PC-9 (cell line): Measurements from ENCODE around the gene RAD21L1. TPM values are rescaled to one million over a fixed set of nuclear protein-coding genes. Genes with fewer than 3 reads are reported as not detected.

Experiments used
- BruUV-seq: library from RNA; stranded (reverse); fragments of 400-500 nt; replicated peaks from 2 replicates; lab custom pipeline; 2021; lab: Mats Ljungman, UMichigan
- CTCF ChIA-PET: fragments of 300-600 bp; sonication (Branson Sonifier 250); formaldehyde crosslinking; loops from one replicate; lab custom pipeline; 2022; ENCODE audit warnings: antibody characterized with exemption; lab: Charles Lee
- POLR2A ChIA-PET: fragments of 300-600 bp; sonication (Branson Sonifier 250); formaldehyde crosslinking; loops from one replicate; lab custom pipeline; 2022; ENCODE audit warnings: antibody characterized with exemption; ENCODE audit not compliant: unreplicated experiment; lab: Charles Lee
- DNase-seq, 2 experiments: peaks; one replicate each; pipeline versions ENCODE4 v3.0.0 to v3.0.0-alpha.2; 2015 to 2022; ENCODE audit warnings: mixed read lengths in 1 of 2
- H2AFZ ChIP-seq: fragments of 200-600 bp; sonication (generic); 2 replicates; pipeline ENCODE4 v1.8.1; 2017; ENCODE audit warnings: antibody characterized with exemption
- H3F3A ChIP-seq: fragments of 200-600 bp; sonication (generic); 2 replicates; pipeline ENCODE4 v1.8.1; 2017; ENCODE audit warnings: antibody characterized with exemption, mild to moderate bottlenecking, low read depth; ENCODE audit not compliant: insufficient read depth
- H3K27ac ChIP-seq: fragments of 200-600 bp; sonication (generic); 2 replicates; pipeline ENCODE4 v1.6.1; 2016; ENCODE audit warnings: mixed run types
- H3K27me3 ChIP-seq: fragments of 200-600 bp; sonication (generic); 2 replicates; pipeline ENCODE4 v1.6.1; 2016; ENCODE audit warnings: low read depth, mixed run types; ENCODE audit not compliant: insufficient read depth
- H3K36me3 ChIP-seq: fragments of 200-600 bp; sonication (generic); 2 replicates; pipeline ENCODE4 v1.6.1; 2016; ENCODE audit warnings: low read depth, mixed run types
- H3K4me1 ChIP-seq: fragments of 200-600 bp; sonication (generic); replicated peaks from 2 replicates; pipeline ENCODE4 v1.6.1; 2016; ENCODE audit warnings: mixed run types; ENCODE audit not compliant: insufficient read depth
- H3K4me2 ChIP-seq: fragments of 200-600 bp; sonication (generic); 2 replicates; pipeline ENCODE4 v1.6.1; 2017; ENCODE audit warnings: mixed run types
- H3K4me3 ChIP-seq: fragments of 200-600 bp; sonication (generic); 2 replicates; pipeline ENCODE4 v1.6.1; 2016; ENCODE audit warnings: mixed run types
- H3K79me2 ChIP-seq: fragments of 200-600 bp; sonication (generic); 2 replicates; pipeline ENCODE4 v1.6.1; 2017; ENCODE audit warnings: low read depth, mixed run types
- H3K9me2 ChIP-seq: fragments of 200-600 bp; sonication (generic); 2 replicates; pipeline ENCODE4 v1.8.1; 2017; ENCODE audit warnings: mild to moderate bottlenecking; ENCODE audit not compliant: insufficient read depth
- H3K9me3 ChIP-seq: fragments of 200-600 bp; sonication (generic); 2 replicates; pipeline ENCODE4 v1.8.1; 2016; ENCODE audit warnings: low read depth; ENCODE audit not compliant: insufficient read depth
- H4K20me1 ChIP-seq: fragments of 200-600 bp; sonication (generic); 2 replicates; pipeline ENCODE4 v1.8.1; 2017; ENCODE audit not compliant: insufficient read depth
- CTCF ChIP-seq: fragments of 200-600 bp; sonication (generic); conservative IDR thresholded peaks from 2 replicates; pipeline ENCODE4 v1.6.1; 2017; ENCODE audit warnings: mixed run types, antibody characterized with exemption, mild to moderate bottlenecking, moderate library complexity
- EZH2 ChIP-seq: fragments of 200-600 bp; sonication (generic); IDR thresholded peaks from 2 replicates; pipeline ENCODE4 v1.8.0; 2017; ENCODE audit warnings: antibody characterized with exemption, low read depth
- intact Hi-C: fragments of 100-400 bp; cut with micrococcal nuclease; formaldehyde crosslinking; loops from one replicate; pipeline ENCODE4 v1.10.0; 2022; ENCODE audit not compliant: unreplicated experiment
- total RNA-seq: library from RNA; stranded (reverse); gene quantifications from 2 replicates; pipeline ENCODE4 v1.2.3, GENCODE V29; 2021

The RAD21L1 gene
- total RNA-seq, 1 experiment from 2014 or later = not detected

- Histone ChIP-seq H3K36me3 (no peaks in the 10 kb centered on the region), H3K9me2 (no peaks in the 10 kb centered on the region), H3K4me1 (no peaks in the 10 kb centered on the region), H3K27ac (no peak overlapping the region), H4K20me1 (no peaks in the 10 kb centered on the region), H3K4me3 (no peak overlapping the region), H2AFZ (no peak overlapping the region), H3K9me3 (no peaks in the 10 kb centered on the region), H3F3A (no peaks in the 10 kb centered on the region), H3K4me2 (no peak overlapping the region), H3K79me2 (no peaks in the 10 kb centered on the region), H3K27me3 (peaks cover 71% of the 10 kb centered on the region)
- CTCF ChIA-PET = no interaction called here
- POLR2A ChIA-PET = no interaction called here
- BruUV-seq = no TSS peak
- TF ChIP-seq CTCF = peak; percentile 48
- no peak for TF ChIP-seq EZH2
- intact Hi-C loops = loop anchor here (2.0 to 5.0 kb wide), 2 partner anchors 231 to 252 kb away; no protein-coding TSS in a partner anchor
- DNase-seq = peak in 1 of 2 experiments; percentile 19
Measured at GRCh38 chr20:1209447-1210387, 16.1 kb upstream of the RAD21L1 start.

- Histone ChIP-seq H3K36me3 (no peaks in the 10 kb centered on the region), H2AFZ (no peak overlapping the region), H4K20me1 (no peaks in the 10 kb centered on the region), H3F3A (no peaks in the 10 kb centered on the region), H3K4me1 (no peaks in the 10 kb centered on the region), H3K4me2 (no peak overlapping the region), H3K79me2 (no peaks in the 10 kb centered on the region), H3K4me3 (no peak overlapping the region), H3K9me3 (no peaks in the 10 kb centered on the region), H3K9me2 (no peaks in the 10 kb centered on the region), H3K27ac (no peak overlapping the region), H3K27me3 (peaks cover 73% of the 10 kb centered on the region)
- POLR2A ChIA-PET = no interaction called here
- intact Hi-C loops = loop anchor here (5.0 kb wide), 1 partner anchor 253 kb away; no protein-coding TSS in a partner anchor
- BruUV-seq = no TSS peak
- DNase-seq = no peak
- CTCF ChIA-PET = interaction anchor here (0.7 kb wide), 1 partner anchor 1089 kb away, joined by 3 read pairs; no protein-coding TSS in a partner anchor
- no peak for TF ChIP-seq EZH2
- no peak for TF ChIP-seq CTCF
Measured at GRCh38 chr20:1210501-1210900, 15.3 kb upstream of the RAD21L1 start.

- no peak overlapping the region for H2AFZ ChIP-seq
- CTCF ChIA-PET = no interaction called here
- H3F3A ChIP-seq = no peaks in the 10 kb centered on the region
- H3K4me2 ChIP-seq = no peak overlapping the region
- no TSS peak for BruUV-seq
- H3K9me3 ChIP-seq = no peaks in the 10 kb centered on the region
- H4K20me1 ChIP-seq = no peaks in the 10 kb centered on the region
- POLR2A ChIA-PET = no interaction called here
- no peak overlapping the region for H3K4me3 ChIP-seq
- H3K4me1 ChIP-seq = no peaks in the 10 kb centered on the region
- H3K9me2 ChIP-seq = no peaks in the 10 kb centered on the region
- H3K36me3 ChIP-seq = no peaks in the 10 kb centered on the region
- H3K27ac ChIP-seq = no peak overlapping the region
- no peak for DNase-seq
- H3K79me2 ChIP-seq = no peaks in the 10 kb centered on the region
- intact Hi-C loops = loop anchor here (5.0 kb wide), 1 partner anchor 255 kb away; no protein-coding TSS in a partner anchor
- peaks cover 77% of the 10 kb centered on the region for H3K27me3 ChIP-seq
- TF ChIP-seq CTCF (no peak), EZH2 (no peak)
Measured at GRCh38 chr20:1212023-1212422, 13.8 kb upstream of the RAD21L1 start.
